Fibroblast of skin of left biceps (primary cell): ENCODE results near the gene SPAAR.
"Not testable (repeated sequence)": the region's sequence is repeated elsewhere in the genome, so short reads cannot be mapped to it uniquely, and the experiment has no call there.

Experiments used
- DNase-seq, 2 experiments: peaks; one replicate each; pipeline ENCODE4 v3.0.0-alpha.2; 2013; ENCODE audit warnings: low read depth in 2 of 2

Gene SPAAR, protein sequence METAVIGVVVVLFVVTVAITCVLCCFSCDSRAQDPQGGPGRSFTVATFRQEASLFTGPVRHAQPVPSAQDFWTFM

DNA sequence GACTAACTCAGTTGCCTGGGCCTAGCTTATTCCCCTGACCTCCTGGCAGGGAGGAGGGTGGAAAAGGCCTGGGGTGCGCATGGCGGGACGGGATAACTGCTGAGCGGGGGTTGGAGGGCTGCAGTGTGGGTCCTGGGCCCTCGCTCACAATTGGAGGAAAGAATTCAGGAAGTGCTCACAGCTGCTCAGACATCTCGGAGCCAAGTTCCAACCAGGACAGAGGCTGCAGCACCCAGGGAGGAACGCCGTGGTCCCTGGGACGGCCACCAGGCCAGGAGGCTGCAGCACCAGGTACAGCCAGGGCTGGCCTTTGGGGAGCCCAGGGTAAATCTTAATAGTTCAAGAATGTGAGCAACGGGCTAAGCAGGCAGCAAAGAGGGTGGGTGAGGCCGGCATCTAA, at the start of gene SPAAR:
TSS of gene SPAAR (plus strand) at position 217 of the 400 bp plus-strand sequence. CDS start 974 bp downstream, outside the sequence.
- no peak for DNase-seq

DNA sequence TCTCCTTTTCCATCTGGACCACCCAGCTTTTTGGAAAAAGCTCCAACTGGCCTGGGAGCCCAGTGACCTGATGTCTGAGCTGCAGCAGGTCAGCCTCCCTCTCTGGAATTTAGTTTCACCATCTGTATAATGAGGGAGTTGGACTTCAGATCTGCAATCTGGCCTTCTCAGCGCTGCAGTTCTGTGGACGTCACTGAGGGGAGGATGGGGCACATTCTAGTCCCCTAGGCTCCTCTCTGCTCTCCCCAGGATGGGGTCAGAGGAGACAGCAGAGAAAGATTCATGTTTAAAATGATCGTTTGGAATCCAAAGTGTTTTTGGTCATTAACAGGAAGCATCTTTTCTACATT, 49.3 kb upstream of the SPAAR start:
- no peak for DNase-seq

DNA sequence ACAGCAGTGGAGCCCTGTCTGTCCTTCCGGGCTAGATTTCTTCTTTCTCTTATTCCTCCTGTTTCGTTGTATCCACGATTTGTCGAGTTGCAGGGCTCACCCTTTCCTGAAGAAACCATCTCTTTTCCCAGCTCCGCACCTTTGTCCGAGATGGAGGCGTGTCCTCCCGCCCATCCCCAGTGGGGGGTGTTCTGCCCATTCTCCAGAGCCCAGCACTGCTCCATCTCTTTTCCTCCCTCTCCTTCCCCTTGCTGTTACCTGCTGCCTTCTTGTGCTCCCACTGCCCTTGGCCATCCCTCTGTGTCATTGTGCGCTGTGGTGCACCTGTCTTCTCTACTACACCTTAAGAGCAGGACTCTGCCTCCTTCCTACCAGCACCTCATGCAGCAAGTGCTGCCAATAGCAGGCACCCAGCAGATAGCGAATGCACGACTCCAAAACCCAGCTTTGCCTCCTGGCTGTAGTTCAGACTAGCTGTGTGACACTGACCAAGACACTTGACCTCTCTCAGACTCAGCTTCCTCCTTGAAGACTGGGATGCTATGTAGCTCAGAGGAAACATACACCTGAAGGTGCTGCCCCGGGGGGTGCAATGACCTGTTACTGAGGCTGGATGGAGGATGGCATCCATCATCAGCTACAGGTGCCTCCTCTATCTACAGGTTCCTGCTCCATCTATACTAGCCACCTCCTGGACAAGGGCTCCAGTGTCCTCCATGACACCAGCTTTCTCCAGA, 48.0 kb upstream of the SPAAR start:
- no peak for DNase-seq

DNA sequence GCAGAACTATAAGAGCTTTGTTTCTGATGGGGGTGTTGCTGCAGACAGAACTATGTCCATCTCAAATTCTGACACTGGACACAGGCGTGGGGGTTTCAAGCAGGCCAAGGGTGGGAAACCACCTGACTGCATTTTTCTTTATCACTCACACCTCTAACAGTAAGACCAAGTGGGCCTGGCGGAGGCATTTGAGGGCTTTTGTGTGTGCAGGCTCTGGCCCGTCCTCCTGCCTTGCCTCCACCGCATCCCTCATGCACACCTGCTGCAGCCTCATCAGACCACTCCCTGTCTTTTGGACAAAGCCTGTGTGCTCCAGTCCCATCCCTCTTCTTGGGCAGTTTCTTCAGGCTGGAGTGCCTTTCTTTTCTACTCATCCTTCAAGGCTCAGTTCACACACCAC, 47.0 kb upstream of the SPAAR start:
- DNase-seq = no peak

DNA sequence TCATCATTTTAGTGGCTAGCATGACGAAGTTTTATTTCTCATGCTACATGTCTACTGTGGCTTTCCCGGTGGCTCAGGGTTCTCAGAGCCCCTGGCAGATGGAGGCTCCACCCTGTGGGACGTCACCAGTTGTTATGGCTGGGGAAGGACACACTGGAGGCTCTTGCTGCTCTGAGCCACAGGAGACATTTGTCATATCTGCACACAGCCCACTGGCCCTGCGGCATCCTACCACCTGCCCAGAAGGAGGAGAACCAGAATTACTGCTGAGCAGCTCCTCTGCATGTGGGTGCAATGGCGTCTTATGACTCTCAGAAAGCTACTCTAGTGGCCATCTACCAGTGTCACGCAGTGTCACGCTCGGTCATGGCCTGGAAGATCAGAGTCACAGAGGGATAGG, 45.7 kb upstream of the SPAAR start:
- no peak for DNase-seq

DNA sequence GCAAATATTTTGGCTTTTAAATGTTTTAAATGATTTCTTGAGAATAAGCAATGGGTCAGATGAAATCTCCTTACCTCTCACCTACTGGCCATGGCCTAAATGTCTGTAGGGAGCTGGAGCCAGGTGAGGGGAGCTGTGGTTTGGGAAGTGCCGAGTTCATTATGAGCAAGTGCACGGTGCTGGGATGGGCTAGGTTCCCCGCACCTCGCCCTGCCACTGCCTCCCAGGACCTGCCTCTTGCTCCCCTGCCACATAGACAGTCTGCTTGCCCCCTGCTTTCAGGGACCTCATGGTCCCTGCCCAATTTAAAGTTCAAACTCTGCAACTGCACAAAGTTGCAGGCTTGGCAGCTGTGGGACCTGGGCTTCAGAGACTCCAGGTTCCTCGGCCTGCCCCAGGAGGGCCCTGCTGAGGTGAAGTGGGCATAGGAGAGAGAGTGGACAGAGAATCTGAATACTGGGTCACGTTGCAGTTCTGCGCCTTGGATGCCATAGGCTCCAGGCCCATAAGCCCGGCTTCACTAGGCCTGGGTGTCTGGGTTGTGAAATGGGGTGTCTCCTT, 44.5 kb upstream of the SPAAR start:
- DNase-seq = no peak

DNA sequence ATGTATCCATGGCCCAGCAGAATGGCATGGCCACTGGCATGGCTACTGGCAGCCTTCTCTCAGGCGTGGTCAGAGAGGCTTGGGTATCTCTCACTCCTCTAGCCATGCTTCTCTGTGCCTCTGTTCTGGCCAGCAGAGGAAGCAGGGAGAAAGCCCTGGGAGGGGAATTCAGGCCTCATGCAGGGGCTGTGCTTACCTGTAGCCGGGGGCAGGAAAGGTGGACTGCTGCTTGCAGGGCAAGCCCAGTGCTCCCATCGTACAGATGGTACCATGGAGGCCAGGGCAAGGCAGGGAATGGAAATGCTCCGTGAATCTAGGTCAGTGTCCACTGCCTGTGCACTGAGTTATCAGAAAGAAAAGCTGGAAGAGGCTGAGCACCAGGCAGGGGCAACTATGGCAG, 41.8 kb upstream of the SPAAR start:
- no peak for DNase-seq

DNA sequence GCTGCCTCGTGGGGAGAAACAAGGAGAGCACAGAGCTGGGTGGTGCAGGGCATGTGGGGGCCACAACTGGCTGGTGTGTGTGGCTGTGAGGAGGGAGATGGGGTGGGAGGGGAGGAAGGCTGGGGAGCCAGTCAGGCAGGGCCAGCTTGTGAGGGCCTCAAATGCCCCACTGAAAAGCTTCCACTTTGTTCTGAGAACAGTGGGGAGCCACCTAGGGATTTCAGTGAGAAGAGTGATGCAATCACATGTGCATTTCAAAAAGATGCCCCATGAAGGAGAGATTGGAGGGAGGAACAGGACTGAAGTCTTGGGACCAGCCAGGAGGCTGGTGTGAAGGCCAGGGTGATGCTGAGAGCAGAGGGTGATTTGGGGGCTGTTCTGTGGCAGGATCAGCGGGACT, 40.4 kb upstream of the SPAAR start:
- no peak for DNase-seq

DNA sequence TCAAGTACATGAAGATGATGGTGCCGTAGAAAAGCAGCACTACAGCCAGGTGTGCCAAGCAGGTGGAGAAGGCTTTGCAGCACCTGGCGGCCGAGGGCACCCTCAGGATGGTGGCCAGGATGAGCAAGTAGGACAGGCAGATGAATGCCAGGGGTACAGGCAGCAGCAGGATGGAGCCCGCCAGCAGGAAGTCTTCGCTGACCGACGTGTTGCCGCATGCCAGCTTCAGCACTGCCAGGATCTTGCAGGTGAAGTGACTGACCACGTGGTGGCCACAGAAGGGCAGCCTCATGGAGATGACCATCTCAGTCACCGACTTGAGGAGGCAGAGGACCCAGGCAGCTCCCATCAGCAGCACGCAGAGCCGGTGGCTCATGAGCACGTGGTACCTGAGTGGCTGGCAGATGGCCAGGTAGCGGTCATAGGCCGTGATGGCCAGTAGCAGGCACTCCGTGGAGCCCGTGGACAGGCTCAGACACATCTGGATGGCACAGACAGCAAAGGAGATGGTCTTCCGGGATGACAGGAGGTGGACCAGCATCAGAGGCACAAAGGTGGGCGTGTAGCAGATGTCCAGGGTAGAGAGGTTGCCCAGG, 39.6 kb upstream of the SPAAR start:
- no peak for DNase-seq

DNA sequence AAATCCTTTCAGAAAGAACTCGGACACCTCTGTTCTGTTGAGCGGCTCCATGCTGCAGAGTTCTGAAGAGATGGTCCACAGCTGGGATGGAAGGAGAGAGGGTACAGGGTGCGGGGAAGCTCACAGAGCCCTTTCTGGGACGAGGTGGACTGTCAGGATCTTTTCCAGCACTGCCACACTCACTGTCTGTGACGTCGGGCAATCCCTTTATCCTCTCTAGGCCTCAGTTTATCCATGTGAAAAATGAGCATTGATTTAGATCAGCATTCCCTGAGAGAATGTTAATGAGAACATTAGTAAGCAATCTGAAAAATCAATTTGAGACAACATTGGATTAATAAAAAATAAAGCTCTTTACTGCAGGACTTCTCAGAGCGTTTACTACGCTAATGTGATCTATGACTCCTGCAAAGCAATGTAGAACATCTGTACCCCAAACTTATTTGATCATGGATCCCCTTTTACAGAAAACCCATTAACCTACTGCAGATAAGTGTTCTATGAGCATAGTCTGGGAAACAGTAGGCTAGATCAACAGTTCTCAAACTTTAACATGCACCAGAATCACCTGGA, 38.9 kb upstream of the SPAAR start, which contains the start of gene OR13J1:
TSS of gene OR13J1 (minus strand) at position 51 of the 573 bp plus-strand sequence. CDS start at position 51, 0 bp downstream.
- no peak for DNase-seq

DNA sequence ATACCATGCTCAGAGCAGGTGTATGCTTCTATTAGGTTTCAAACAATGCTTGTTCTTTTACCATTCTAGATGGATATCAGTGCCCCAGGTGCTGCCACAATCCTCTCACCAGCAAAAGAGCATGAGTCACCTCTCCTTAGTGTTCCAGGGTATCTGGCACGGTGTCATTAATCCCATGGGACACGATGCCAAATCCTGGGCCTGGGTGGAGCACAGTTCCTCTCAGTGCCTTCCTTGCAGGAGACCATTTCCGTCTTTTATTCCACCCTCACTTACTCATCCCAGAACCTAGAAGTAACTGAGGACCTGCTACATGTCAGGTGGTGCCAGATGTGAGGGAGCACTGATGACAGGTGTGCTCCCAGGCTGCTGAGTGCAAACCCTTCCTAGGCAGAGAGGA, 37.7 kb upstream of the SPAAR start:
- no peak for DNase-seq

DNA sequence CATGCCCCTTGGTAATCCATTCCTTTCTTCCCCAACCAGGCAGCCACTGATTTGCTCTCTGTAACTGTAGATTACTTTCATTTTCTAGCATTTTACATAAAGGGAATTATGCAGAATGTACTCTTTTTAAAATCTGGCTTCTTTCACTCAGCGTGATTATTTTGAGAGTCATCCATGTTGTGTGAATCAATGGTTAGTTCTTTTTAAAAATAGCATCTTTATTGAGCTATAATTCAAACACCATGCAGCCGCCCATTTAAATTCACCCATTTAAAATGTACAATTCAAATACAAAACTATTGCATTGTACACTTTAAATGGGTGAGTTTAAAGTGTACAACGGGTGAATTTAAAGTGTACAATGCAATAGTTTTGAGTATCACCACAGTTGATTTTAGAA, 36.8 kb upstream of the SPAAR start:
- DNase-seq = no peak

DNA sequence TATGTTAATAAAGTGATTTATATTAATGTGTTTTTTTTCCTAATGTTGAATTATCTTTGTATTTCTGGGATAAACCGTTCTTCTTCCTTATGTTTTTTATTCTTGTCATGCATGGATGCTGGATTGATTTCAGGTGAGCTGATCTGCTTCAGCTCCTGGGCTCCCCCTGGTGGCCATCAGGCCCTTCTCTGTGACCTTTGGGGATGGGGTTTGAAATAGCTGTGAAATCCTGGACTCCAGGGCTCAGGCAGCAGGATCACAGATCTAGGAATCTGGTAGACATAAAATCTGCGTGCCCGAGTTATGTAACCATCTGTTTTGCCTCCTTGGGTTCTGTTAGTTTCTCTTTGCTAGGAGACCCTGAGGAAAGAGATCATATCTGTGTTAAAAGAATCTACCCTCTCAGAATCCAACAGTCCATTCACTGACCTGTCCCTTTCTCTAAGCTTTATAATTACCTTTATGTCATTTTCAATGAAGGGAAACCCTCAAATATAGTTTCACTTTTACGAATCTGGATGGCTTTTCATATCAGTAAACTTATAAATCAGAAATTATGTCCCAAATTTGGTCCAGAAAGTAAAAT, 26.9 kb upstream of the SPAAR start:
- peak in 1 of 2 experiments; percentile 42 for DNase-seq

DNA sequence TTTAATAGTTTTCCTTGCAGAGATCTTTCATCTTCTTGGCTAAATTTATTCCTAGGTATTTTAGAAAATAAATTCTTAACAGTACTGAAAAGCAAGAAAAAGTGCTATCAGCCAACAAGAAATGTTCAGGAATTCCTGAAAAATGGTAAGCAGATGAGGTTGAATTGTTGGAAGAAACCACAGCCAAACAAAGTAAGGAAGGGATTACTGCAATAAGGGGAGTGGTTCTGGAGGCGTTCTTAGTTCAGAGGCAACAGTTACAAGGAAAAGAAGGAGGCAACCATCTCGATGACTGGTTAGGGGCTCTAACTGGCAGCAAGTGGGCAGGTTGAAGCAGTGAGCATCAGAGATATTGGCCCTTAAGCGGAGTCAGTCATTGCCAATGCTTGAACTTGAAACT, 26.3 kb upstream of the SPAAR start:
- peak in 1 of 2 experiments; percentile 13 for DNase-seq

DNA sequence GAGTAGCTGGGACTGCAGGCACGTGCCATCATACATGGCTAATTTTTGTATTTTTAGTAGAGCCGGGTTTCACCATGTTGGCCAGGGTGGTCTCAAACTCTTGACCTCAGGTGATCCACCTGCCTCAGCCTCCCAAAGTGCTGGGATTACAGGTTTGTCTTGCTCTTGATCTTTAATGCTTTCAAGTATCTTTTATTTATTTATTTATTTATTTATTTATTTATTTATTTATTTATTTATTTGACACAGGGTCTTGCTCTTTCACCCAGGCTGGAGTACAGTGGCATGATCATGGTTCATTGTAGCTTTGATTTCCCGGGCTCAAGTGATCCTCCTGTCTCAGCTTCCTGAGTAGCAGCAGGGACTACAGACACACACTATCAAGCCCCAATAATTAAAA, 24.4 kb upstream of the SPAAR start:
- DNase-seq = not testable (repeated sequence)

DNA sequence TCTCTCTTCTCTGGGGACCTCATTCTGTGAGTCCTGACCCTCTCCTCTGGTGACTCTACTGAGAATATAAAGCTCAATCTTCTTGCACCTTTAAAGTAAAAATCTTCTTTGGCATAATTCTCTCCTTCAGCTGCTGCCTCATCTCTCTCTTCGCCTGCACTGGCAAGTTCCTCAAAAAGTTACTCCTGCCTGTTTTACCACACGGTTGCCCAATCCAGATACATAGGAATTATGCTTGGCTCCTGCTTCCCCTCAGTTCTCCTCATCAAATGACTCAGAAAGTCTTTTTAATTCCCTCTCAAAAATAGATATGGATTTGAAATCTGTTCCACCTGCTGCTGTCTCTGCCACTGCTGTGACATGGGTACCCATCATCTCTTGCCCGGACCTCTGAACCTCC, 17.6 kb upstream of the SPAAR start:
- DNase-seq = no peak

DNA sequence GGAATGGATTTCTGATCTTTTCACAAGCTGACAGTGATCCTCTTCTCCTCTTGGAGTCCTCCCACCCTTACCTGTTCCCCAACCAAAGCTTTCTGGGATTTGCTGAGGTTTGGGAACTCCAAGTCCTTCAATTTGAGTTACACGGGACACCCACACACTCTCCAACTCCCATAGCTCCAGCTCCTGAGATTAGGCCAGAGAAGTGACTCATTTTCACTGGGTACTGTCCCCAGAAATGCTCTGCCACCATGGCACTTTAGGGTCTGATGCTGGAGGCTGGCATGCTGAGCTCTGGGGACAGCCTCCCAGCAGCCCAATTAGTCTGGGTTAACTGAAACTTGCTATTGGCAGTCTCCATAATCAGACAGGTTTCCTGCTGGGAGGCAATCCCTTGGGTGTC, 17.2 kb upstream of the SPAAR start:
- no peak for DNase-seq

DNA sequence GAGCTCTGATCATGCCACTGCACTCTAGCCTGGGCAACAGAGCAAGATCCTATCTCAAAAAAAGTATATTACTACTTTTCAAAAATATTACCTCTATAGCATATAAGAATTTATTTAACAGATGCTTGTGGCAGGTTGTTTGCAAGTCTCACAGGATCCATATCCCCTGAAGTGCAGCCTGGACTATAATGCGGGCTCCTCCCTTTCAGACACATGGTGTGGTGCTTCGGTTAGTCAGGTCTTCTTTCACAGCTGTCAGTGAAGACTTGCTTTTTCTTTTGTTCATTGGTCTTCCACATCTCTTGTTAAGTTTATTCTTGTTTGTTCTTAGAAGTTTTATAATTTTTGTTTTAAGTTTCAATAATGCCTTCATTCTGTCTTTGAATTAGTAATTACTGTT, 12.7 kb upstream of the SPAAR start:
- no peak for DNase-seq

DNA sequence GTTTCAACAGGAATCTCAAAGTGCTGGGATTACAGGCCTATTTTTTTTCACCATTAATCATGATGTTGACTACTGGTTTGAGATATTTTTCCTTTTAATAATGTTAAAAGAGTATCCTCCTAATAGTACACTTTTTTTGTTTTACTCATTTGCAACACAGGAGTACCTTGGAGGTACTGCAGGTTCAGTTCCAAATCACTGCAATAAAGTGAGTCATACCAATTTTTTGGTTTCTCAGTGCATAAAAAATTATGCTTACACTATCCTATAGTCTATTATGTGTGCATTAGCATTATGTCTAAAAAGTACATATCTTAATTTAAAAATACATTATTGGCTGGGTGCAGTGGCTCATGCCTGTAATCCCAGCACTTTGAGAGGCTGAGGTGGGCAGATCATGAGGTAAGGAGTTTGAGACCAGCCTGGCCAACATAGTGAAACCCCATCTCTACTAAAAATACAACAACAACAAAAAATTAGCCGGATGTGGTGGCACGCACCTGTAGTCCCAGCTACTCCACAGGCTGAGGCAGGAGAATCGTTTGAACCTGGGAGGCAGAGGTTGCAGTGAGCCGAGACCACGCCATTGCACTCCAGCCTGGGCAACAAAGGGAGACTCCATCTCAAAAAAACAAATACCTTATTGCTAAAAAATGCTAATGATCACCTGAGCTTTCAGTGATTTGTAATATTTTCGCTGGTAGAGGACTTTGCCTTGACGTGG, 11.8 kb upstream of the SPAAR start:
- not testable (repeated sequence) for DNase-seq

DNA sequence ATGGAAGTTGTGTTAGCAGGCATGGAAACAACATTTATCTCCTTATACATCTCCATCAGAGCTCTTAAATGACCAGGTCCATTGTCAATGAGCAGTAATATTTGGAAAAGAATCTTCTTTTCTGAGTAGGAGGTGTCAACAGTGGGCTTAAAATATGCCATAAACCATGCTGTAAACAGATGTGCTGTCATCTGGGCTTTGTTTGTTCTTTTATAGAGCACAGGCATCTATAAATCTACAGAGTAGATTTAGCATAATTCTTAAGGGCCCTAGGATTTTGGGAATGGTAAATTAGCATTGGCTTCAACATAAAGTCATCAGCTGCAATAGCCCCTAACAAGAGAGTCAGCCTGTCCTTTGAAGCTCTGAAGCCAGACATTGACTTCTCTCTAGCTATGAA, 11.0 kb upstream of the SPAAR start:
- DNase-seq = no peak

DNA sequence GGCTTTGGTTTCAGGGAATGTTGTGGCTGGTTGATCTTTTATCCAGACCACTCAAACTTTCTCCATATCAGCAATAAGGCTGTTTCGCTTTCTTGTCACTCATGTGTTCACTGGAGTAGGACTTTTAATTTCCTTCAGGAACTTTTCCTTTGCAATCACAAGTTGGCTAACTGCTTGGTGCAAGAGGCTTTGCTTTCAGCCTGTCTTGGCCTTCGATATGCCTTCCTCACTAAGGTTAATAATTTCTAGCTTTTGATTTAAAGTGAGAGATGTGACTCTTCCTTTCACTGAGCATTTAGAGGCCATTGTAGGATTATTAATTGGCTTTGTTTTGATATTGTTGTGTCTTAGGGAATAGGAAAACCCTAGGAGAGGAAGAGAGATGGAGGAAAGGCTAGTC, 10.3 kb upstream of the SPAAR start:
- DNase-seq = no peak

DNA sequence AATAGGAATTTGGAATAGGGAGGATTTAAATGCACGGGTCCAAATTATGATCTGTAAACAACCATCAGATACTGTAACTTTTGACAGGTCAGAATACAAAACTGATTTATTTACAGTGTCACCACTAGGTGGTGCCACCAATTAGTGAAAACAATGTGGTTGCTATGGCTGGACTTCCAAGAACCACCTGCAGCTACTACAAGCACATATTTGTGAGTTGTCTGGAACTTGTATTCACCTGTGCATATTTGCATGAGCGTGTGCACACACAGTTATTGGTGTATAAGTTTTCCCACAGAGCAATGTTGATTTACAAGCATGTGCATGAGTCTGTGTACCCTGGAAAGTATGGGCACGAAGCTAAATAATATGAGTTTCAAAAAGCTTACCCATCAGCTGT, 6.2 kb upstream of the SPAAR start:
- no peak for DNase-seq
